ENCODE measurements around the gene NAA38.

DNA sequence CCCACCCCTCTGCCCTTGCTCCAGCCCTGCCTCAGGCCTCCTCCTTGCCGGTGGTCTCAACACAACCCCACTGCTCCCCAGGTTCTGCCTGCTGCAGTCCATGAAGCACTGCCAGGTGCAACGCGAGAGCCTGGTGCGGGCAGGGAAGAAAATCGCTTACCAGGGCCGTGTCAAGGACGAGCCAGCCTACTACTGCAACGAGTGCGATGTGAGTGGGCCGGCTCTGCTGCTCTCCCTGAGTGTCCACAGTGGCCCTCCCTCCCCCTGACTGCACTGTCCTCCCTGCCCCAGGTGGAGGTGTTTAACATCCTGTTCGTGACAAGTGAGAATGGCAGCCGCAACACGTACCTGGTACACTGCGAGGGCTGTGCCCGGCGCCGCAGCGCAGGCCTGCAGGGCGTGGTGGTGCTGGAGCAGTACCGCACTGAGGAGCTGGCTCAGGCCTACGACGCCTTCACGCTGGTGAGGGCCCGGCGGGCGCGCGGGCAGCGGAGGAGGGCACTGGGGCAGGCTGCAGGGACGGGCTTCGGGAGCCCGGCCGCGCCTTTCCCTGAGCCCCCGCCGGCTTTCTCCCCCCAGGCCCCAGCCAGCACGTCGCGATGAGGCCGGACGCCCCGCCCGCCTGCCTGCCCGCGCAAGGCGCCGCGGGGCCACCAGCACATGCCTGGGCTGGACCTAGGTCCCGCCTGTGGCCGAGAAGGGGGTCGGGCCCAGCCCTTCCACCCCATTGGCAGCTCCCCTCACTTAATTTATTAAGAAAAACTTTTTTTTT is 4.3 kb downstream of the NAA38 start:
- TF ChIP-seq EZH2phosphoT487 (IDR thresholded peaks at IDR 0.05; ENCODE audit: insufficient read depth, low read depth) (no peak), EZH2 (IDR thresholded peaks at IDR 0.05; ENCODE audit: insufficient read depth, poor library complexity, severe bottlenecking) (no peak)
